GM19025 (cell line): ENCODE measurements around the gene WNT9A.

ENCODE experiments used
- ATAC-seq: cut with Tn5 transposase; IDR thresholded peaks from one replicate; pipeline ENCODE4 v1.9.1; 2021; ENCODE audit warnings: mild to moderate bottlenecking, low read depth, moderate library complexity; ENCODE audit not compliant: unreplicated experiment

Gene WNT9A

GRCh38 chr1:227942021-227942715, 5.6 kb downstream of the WNT9A start:
- ATAC-seq = no peak

GRCh38 chr1:227941509-227942020, 6.2 kb downstream of the WNT9A start:
- no peak for ATAC-seq

GRCh38 chr1:227940791-227941241, 6.9 kb downstream of the WNT9A start:
- no peak for ATAC-seq

GRCh38 chr1:227939791-227940771, 7.7 kb downstream of the WNT9A start:
- no peak for ATAC-seq

- no peak for ATAC-seq
Observed at GRCh38 chr1:227938911-227939790, 8.6 kb downstream of the WNT9A start.

GRCh38 chr1:227938276-227938675, 9.5 kb downstream of the WNT9A start:
- ATAC-seq = no peak

- no peak for ATAC-seq
Observed at GRCh38 chr1:227937838-227938145, 9.9 kb downstream of the WNT9A start.

- ATAC-seq = no peak
Observed at GRCh38 chr1:227937031-227937837, 10.5 kb downstream of the WNT9A start.

- ATAC-seq = no peak
Observed at GRCh38 chr1:227935826-227936225, 11.9 kb downstream of the WNT9A start.

- no peak for ATAC-seq
Observed at GRCh38 chr1:227934476-227935313, 13.0 kb downstream of the WNT9A start.

GRCh38 chr1:227929751-227930472, 17.8 kb downstream of the WNT9A start:
- ATAC-seq = no peak

GRCh38 chr1:227928811-227929375, 18.8 kb downstream of the WNT9A start:
- no peak for ATAC-seq

- no peak for ATAC-seq
Observed at GRCh38 chr1:227927971-227928741, 19.6 kb downstream of the WNT9A start.

GRCh38 chr1:227926896-227927885, 20.5 kb downstream of the WNT9A start:
- no peak for ATAC-seq

GRCh38 chr1:227926216-227926791, 21.4 kb downstream of the WNT9A start:
- ATAC-seq = no peak
